Gastroesophageal sphincter (tissue), 3 donors: ENCODE measurements around the gene TOM1L2.

Experiments used
- EP300 ChIP-seq: sonication (generic); formaldehyde crosslinking; IDR thresholded peaks from one replicate; pipeline ENCODE4 v1.6.1; 2017; ENCODE audit warnings: antibody characterized with exemption, mild to moderate bottlenecking
- POLR2A ChIP-seq, 2 donors: fragments of 450-650 bp; IDR thresholded peaks; one replicate each; pipeline ENCODE4 v1.6.1; 2017; ENCODE audit warnings: antibody characterized with exemption in 2 of 2, mild to moderate bottlenecking in 2 of 2, moderate library complexity in 1 of 2
- POLR2AphosphoS5 ChIP-seq: sonication (generic); formaldehyde crosslinking; IDR thresholded peaks from one replicate; pipeline ENCODE4 v1.6.1; 2017; ENCODE audit warnings: antibody characterized with exemption
- TF ChIP-seq, protein P1 (sequence below), 4 experiments: fragments of 200-600 bp in 2 of 4; fragments of 450-650 bp in 2 of 4; sonication (generic) in 1 of 4; IDR thresholded peaks; one replicate each; pipeline ENCODE4 v1.5.1; 2017 to 2019; ENCODE audit warnings: antibody characterized with exemption in 4 of 4, mild to moderate bottlenecking in 2 of 4, moderate library complexity in 2 of 4

DNA sequence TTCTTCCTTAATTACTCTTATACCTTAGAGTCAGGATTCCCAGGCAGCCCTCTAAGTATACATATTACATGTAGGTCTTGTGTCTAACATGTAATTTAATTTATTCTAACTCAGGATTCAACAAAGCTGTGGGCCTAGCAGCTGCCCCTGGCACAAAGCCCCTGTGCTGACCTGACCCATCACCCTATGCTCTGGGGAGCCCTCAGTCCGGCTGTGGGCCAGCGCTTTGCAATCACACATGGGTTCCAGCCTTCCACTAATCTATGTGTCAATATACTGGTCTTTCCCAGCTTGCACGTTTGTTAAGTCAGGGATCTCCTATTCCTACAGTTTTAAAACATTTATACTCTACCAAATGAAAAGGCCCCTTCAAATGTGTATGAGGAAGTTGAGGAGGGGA, 72.7 kb downstream of the TOM1L2 start:
- TF ChIP-seq, protein P1, sequence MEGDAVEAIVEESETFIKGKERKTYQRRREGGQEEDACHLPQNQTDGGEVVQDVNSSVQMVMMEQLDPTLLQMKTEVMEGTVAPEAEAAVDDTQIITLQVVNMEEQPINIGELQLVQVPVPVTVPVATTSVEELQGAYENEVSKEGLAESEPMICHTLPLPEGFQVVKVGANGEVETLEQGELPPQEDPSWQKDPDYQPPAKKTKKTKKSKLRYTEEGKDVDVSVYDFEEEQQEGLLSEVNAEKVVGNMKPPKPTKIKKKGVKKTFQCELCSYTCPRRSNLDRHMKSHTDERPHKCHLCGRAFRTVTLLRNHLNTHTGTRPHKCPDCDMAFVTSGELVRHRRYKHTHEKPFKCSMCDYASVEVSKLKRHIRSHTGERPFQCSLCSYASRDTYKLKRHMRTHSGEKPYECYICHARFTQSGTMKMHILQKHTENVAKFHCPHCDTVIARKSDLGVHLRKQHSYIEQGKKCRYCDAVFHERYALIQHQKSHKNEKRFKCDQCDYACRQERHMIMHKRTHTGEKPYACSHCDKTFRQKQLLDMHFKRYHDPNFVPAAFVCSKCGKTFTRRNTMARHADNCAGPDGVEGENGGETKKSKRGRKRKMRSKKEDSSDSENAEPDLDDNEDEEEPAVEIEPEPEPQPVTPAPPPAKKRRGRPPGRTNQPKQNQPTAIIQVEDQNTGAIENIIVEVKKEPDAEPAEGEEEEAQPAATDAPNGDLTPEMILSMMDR (IDR thresholded peaks at IDR 0.05) = no peak
- no peak for TF ChIP-seq POLR2A (IDR thresholded peaks at IDR 0.05)
- TF ChIP-seq POLR2AphosphoS5 = no peak
- TF ChIP-seq EP300 = no peak
